Endodermal cell (in vitro differentiated cells): ENCODE results near the gene FBXO22. TPM values are rescaled to one million over a fixed set of nuclear protein-coding genes. Genes with fewer than 3 reads are reported as not detected.

Source experiments
- DNase-seq: peaks from one replicate; pipeline ENCODE4 v3.0.0-alpha.2; 2017
- H3K27ac ChIP-seq: 2 replicates; pipeline ENCODE4 v1.5.1; 2013; ENCODE audit warnings: mild to moderate bottlenecking, low read depth, low read length, moderate library complexity
- H3K27me3 ChIP-seq: 2 replicates; pipeline ENCODE4 v1.6.1; 2013; ENCODE audit warnings: mild to moderate bottlenecking, low read length, moderate library complexity; ENCODE audit not compliant: insufficient read depth, control insufficient read depth, poor library complexity, severe bottlenecking
- H3K36me3 ChIP-seq: 2 replicates; pipeline ENCODE4 v1.7.0; 2013; ENCODE audit warnings: mild to moderate bottlenecking, low read length, moderate library complexity; ENCODE audit not compliant: control insufficient read depth, insufficient read depth
- H3K4me1 ChIP-seq: one replicate; pipeline ENCODE4 v1.7.0; 2013; ENCODE audit warnings: low read length; ENCODE audit not compliant: control insufficient read depth, insufficient read depth
- H3K4me3 ChIP-seq: 2 replicates; pipeline ENCODE4 v1.5.1; 2013; ENCODE audit warnings: mild to moderate bottlenecking, low read length, moderate library complexity
- H3K9ac ChIP-seq: 2 replicates; pipeline ENCODE4 v1.6.1; 2013; ENCODE audit warnings: mild to moderate bottlenecking, low read length, moderate library complexity; ENCODE audit not compliant: poor library complexity, severe bottlenecking; ENCODE audit errors: extremely low read depth
- H3K9me3 ChIP-seq: 2 replicates; pipeline ENCODE4 v1.6.1; 2013; ENCODE audit warnings: mild to moderate bottlenecking, low read length, moderate library complexity; ENCODE audit not compliant: control insufficient read depth
- H3K27ac Mint-ChIP-seq: 2 replicates; pipeline ENCODE4 v1.8.0; 2020; ENCODE audit warnings: mixed read lengths
- H3K27me3 Mint-ChIP-seq: 2 replicates; pipeline ENCODE4 v1.8.0; 2021; ENCODE audit warnings: mild to moderate bottlenecking, mixed read lengths; ENCODE audit not compliant: insufficient read depth
- H3K36me3 Mint-ChIP-seq: 2 replicates; pipeline ENCODE4 v1.8.0; 2020; ENCODE audit warnings: low read depth, mixed read lengths
- H3K4me1 Mint-ChIP-seq: 2 replicates; pipeline ENCODE4 v1.8.0; 2020; ENCODE audit warnings: mixed read lengths
- H3K4me3 Mint-ChIP-seq: 2 replicates; pipeline ENCODE4 v1.8.0; 2020; ENCODE audit warnings: mild to moderate bottlenecking, moderate library complexity, mixed read lengths
- H3K9me3 Mint-ChIP-seq: 2 replicates; pipeline ENCODE4 v1.8.0; 2020; ENCODE audit warnings: mild to moderate bottlenecking, mixed read lengths
- CTCF ChIP-seq: fragments of 200-600 bp; sonication (generic); conservative IDR thresholded peaks from 2 replicates; pipeline ENCODE4 v1.5.0; 2021; ENCODE audit warnings: antibody characterized with exemption, mild to moderate bottlenecking
- WGBS, 2 experiments: methylation state at CpG; one replicate each; pipeline versions ENCODE4 v1.1.5 to v1.1.7; 2013; ENCODE audit warnings: missing lambda C conversion rate in 2 of 2, mixed read lengths in 1 of 2; ENCODE audit not compliant: insufficient coverage in 1 of 2, insufficient read length in 1 of 2; 5-methylcytosine and 5-hydroxymethylcytosine counted together
- total RNA-seq, 2 donors: library from RNA; stranded (reverse); fragmentation: NEBNext Ultra II Directional in 1 of 2; extraction: Animal tissue kit (Norgen Biotek cat#: 25700) in 1 of 2; gene quantifications; 2 replicates in 1 of 2; 3 replicates in 1 of 2; pipeline ENCODE4 v1.2.1, GENCODE V29; 2021

Gene FBXO22
- total RNA-seq, 2 donors from 2014 or later, result 47.6 to 48.1 TPM

- 89 to 97% methylated on average over 1 of the region's 1 CpG for WGBS, 2 experiments
- Histone ChIP-seq H3K27ac (no peak overlapping the region), H3K36me3 (no peaks in the 10 kb centered on the region), H3K9me3 (no peaks in the 10 kb centered on the region), H3K27me3 (no peaks in the 10 kb centered on the region), H3K4me1 (no peaks in the 10 kb centered on the region), H3K4me3 (no peak overlapping the region), H3K9ac (no peak overlapping the region)
- no peaks in the 10 kb centered on the region for H3K27me3 Mint-ChIP-seq
- H3K4me3 Mint-ChIP-seq, result no peak overlapping the region
- no peaks in the 10 kb centered on the region for H3K9me3 Mint-ChIP-seq
- no peak for TF ChIP-seq CTCF
- no peak for DNase-seq
- H3K4me1 Mint-ChIP-seq, result peaks cover 17% of the 10 kb centered on the region
- H3K27ac Mint-ChIP-seq, result no peak overlapping the region
- no peaks in the 10 kb centered on the region for H3K36me3 Mint-ChIP-seq
Observed at GRCh38 chr15:75985971-75986370, 82.3 kb downstream of the FBXO22 start.

- Mint-ChIP-seq H3K9me3 (peaks cover 5% of the 10 kb centered on the region), H3K27ac (no peak overlapping the region), H3K4me1 (peaks cover 13% of the 10 kb centered on the region), H3K36me3 (no peaks in the 10 kb centered on the region), H3K27me3 (no peaks in the 10 kb centered on the region), H3K4me3 (no peak overlapping the region)
- H3K27me3 ChIP-seq, result no peaks in the 10 kb centered on the region
- no peak for TF ChIP-seq CTCF
- WGBS, 2 experiments, result 85 to 97% methylated on average over 2 of the region's 2 CpGs
- DNase-seq, result no peak
- H3K27ac ChIP-seq, result no peak overlapping the region
- no peaks in the 10 kb centered on the region for H3K36me3 ChIP-seq
- no peaks in the 10 kb centered on the region for H3K4me1 ChIP-seq
- no peaks in the 10 kb centered on the region for H3K9me3 ChIP-seq
- no peak overlapping the region for H3K9ac ChIP-seq
- H3K4me3 ChIP-seq, result no peak overlapping the region
Observed at GRCh38 chr15:75989045-75989444, 85.4 kb downstream of the FBXO22 start.

DNA sequence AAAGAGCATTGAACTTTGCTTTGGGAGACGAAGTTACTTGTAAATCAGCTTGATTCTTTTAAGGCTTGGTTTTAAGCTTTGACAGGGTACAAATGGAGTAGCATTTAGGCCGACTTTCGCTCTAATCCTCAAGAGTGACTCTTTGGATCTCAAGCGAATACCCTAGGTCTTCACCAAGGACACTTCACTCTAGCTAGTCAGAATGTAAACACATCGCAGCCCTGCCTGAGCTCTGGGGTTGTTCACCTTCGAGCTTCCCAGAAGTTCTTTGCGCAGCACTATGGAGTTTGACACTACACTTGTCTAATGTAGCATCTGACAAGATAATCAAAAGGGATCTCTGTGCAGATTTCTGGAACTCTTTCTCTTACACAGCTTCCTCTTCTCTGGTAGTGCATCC, 86.2 kb downstream of the FBXO22 start:
- no peak overlapping the region for H3K27ac Mint-ChIP-seq
- TF ChIP-seq CTCF, result no peak
- H3K4me3 ChIP-seq, result no peak overlapping the region

More for the DNA sequence above, 86.2 kb downstream of the FBXO22 start:
- Histone ChIP-seq H3K27ac (no peak overlapping the region), H3K9ac (no peak overlapping the region), H3K4me1 (no peaks in the 10 kb centered on the region), H3K9me3 (no peaks in the 10 kb centered on the region), H3K27me3 (no peaks in the 10 kb centered on the region), H3K36me3 (no peaks in the 10 kb centered on the region)
- H3K36me3 Mint-ChIP-seq, result no peaks in the 10 kb centered on the region
- 89 to 96% methylated on average over 7 of the region's 7 CpGs for WGBS, 2 experiments
- no peaks in the 10 kb centered on the region for H3K27me3 Mint-ChIP-seq
- DNase-seq, result no peak
- H3K9me3 Mint-ChIP-seq, result peaks cover 5% of the 10 kb centered on the region
- peaks cover 13% of the 10 kb centered on the region for H3K4me1 Mint-ChIP-seq
- H3K4me3 Mint-ChIP-seq, result no peak overlapping the region

Other genes starting within 250 kb of the FBXO22 start
- 1 to 10 TPM; 1.8 to 3.3 TPM for gene CSPG4, start 191.0 kb upstream of the FBXO22 start, total RNA-seq
- 10 to 100 TPM; 29.5 to 37.1 TPM for gene UBE2Q2, start 60.4 kb upstream of the FBXO22 start, total RNA-seq
- under 1 TPM; 0.51 to 0.95 TPM for gene NRG4, start 108.5 kb downstream of the FBXO22 start, total RNA-seq
- 1 to 10 TPM; 1.8 to 2.0 TPM for gene TMEM266, start 156.1 kb downstream of the FBXO22 start, total RNA-seq